Right kidney (tissue), 1 donor: ENCODE data around the gene LRRC25.

Experiments
- DNase-seq: peaks from one replicate; pipeline ENCODE4 v3.0.0-alpha.2; 2016

LRRC25 gene

DNA sequence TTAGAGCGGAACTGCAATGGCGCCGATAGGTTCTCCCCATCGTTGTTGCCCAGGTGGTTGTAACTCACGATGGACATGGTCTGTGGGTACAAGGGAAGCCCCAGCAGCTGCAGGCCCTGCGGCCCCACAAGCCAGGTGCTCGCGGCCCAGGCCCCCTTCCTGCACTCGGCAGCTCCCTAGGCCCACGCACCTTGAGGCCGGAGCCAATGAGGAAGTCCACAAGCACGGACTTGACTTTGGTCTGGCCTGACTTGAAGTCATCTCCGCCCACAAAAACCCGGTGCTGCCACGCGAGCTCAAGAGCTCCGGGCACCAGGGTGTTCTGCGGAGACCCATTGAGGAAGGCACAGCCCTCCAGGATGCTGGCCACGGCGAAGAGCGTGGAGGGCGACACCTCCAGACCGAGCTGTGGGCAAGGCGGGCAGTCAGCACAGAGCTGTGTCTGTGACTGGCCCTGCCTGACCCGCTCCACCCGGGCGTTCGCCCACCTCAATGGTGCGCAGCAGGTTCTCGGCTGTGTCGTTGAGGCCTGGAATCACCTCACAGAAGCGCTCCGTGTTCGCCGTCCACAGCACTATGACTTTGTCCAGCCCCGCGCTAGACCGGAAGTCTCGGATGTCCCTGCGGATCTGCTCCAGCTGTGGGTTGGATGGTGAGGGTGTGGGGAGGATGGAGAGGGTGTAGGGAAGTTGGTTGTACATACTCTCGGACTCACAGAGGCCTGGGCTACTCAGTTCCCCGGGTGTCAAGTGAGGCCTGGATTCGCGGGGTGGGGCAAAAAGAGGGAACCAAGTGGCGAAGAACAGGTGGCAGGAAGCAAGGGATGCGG lies 38.6 kb upstream of the LRRC25 start:
- DNase-seq, result no peak

DNA sequence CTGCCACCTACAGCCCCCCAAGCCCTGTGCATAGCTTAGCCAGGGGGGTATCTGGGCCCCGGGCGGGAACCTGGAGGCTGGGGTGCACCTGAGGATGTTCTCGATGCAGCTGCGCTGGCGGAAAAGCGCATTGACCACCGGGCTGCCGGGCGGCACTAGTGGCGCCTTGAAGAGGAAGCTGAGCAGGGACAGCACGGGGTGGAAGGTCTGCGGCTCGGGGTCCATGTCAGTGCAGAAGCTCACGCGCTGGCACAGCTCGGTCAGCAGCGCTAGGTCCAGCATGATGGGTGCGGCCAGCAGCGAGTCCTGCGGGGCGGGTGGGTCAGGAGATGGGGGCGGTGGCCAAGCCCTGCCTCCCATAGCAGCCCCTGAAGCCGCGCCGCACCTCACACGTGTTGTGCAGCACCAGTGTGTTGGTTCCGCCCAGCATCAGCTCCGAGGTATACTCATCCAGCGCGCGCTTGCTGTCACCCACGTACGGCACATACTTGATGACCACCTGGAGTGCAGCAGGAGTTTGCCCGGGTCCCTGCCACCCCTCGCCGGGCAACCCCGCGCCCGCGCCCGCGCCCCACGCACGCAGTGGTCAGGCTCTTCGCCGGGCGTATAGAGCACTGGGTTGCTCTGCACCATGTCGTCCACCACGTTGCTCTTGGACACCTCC lies 37.9 kb upstream of the LRRC25 start:
- peak; percentile 26 for DNase-seq

DNA sequence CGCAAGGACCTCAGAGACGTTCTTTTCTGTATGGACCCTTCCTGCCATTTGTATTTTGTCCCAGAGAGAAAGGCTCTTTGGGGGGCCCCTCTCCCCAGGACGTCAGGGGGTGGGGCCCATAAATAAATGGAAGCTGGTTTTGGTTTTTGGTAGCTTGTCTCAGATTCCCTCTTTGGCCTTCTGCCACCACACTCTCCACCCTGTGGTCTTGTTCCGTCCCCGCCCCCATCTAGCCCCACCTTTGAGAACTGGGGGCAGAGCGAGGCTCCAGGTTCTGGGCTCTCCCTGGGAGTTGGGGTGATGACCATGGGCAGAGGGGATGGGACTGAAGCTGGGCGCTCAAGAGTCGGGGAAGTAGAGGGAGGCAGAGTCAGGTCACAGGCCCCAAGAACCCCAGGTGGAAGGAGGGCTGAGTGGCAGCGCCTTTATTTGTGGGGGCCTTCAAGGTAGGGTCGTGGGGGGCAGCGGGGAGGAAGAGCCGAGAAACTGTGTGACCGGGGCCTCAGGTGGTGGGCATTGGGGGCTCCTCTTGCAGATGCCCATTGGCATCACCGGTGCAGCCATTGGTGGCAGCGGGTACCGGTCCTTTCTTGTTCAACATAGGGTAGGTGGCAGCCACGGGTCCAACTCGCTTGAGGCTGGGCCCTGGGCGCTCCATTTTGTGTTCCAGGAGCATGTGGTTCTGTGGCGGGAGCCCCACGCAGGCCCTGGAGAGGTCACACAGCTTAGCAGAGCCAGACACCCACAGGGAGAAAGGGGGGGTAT lies 37.2 kb upstream of the LRRC25 start:
- DNase-seq, result peak; percentile 12

DNA sequence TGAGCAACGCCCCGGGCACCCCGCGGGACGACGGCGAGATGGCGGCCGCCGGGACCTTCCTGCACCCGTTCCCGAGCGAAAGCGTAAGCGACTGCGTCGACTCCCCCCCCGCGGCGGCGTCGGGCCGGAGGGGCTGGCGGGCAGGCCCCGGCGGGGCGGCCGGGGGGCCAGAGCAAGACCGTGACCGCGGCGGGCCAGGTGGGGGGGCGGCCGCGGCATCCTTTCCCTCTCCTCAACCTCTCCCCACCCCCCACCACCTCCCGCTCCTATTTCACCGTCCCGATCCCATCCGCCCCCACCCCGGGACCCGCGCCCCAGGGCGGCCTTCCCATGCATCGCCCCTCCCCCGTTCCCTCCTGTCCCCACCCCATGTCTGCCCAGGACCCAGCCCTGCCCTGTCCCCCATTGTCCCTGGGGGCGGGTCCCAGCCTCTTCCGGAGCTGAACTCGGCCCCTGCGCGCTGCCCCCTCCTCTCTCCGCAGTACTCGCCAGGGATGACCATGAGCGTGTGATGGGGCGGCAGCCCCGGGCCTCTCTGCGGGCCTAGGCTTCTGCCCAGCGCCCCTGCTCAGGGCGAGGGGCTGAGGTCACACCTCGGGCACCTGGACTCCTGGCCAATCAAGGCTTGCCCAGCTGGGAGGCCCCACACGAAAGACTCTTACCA lies 36.4 kb upstream of the LRRC25 start:
- DNase-seq, result peak; percentile 56

DNA sequence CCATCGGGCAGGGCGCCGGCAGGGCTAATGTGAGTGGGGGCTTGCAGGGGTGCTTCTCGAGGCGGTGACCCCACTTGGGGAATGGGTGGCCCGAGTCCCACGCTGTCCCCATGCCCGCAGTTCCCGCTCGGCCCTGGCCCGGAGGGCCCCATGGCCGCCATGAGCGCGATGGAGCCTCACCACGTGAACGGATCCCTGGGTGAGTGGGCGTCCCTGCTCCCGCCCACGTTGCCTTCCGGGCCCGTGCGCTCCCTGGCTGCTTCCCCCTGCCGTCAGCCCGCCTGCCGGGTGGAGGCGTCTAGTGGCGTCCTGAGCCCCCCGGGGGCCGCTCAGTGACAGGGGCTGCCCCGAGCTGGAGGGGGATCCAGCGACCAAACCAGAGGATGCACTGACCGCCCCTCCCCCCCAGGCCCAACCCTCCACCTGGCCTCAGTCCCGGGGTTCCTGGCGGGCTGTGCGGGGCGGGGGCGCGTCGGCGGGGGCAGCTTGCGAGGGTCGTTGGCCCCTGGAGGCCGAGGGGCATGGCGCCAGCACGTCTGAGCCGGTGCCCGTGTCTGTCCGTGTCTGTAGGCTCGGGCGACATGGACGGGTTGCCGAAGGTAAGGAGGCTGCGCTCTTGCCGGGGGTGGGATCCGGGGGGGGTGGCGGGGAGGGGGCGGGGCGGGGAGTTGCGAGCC lies 35.7 kb upstream of the LRRC25 start:
- peak; percentile 81 for DNase-seq

DNA sequence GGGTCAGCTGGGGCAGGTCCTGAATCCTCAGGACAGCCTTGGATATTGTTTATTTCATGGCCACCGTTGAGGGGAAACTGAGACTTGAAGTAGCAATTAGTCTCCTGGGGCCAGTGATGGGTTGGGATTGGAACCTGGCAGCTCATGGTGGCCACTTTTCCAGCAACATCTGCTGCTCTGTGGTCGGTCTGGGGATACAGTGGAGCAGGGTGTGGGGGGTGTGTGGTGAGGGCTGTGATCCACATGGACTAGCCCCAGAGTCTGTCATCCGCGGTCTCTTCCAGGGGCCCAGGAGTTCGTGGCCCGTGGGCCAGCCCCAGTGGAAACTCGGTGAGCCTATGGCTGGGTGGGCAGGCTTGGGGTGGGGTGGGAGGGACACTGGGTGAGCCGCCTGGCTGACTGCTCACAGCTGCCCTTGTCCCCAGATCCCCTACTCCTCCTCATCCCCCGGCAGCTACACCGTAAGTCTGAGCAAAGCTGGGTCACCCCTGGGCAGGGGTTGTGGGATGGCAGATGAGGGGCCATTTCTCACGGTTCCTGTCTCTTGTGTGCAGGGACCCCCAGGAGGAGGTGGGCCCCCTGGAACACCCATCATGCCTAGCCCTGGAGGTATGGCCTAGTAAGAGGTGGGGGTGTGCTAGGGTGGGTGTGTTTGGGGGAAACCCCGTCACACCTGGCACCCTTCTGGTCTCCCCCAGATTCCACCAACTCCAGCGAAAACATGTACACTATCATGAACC lies 35.0 kb upstream of the LRRC25 start:
- no peak for DNase-seq

DNA sequence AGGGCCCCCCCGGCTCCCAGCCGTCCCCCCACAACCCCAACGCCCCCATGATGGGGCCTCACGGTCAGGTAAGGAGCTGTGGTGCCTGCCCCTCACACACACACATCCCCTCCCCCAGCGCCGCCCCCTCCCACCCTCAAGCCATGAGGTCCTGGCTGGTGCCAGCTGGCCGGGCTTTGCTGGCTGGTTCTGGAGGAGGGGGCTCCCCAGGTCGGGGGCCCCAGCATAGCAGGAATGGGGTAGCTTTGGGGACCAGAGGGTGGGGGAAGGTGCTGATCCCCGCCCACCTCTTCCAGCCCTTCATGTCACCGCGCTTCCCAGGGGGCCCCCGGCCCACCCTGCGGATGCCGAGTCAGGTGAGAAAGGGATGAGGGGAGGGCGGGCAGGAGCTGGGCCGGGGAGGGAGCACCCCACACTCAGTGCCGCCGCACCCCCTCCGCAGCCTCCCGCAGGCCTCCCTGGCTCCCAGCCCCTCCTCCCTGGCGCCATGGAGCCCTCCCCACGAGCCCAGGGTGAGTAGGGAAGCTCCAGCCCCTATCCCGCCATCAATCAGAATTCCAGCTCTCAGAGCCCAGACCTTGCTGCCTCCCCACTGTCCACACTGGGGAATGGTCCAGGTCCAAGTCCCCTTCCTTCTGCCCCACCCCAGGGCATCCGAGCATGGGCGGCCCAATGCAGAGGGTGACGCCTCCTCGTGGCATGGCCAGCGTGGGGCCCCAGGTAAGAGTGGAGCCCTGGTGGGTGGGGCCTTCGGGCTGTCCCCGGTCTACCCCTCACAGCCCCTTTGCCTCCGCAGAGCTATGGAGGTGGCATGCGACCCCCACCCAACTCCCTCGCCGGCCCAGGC lies 34.2 kb upstream of the LRRC25 start:
- DNase-seq, result peak; percentile 37

DNA sequence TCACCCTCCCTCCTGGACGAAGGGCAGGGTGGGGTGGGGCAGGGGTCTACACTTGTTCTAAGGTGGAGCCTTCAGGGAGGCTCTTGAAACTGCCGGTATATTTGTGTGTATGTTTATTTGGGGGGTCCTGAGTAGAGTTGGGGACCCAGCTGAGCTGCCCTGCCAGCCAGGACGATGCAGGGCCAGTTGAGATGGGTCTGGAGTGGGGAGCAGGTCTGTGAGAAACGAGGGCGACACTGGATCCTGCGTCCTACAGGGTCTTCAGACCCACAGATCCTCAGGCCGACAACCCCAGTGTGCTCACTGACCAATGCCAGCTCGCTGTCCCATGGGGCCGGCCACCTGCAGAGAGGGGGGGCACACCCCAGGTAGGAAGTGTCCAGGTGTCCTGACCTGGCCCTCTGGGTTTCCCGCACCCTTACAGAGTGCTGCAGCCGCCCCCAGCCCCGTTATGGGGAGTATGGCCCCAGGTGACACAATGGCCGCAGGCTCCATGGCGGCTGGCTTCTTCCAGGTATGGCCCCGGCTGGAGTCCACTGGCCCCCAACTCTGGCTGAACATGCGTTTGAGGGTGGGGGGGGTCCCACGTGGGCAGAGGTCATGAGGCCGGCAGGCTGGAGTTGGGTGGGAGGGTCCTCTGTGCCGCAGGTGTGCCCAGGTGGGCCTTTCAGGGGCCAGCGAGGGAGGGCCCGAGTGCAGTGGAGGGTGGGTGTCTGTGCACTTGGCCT lies 33.2 kb upstream of the LRRC25 start:
- peak; percentile 12 for DNase-seq

DNA sequence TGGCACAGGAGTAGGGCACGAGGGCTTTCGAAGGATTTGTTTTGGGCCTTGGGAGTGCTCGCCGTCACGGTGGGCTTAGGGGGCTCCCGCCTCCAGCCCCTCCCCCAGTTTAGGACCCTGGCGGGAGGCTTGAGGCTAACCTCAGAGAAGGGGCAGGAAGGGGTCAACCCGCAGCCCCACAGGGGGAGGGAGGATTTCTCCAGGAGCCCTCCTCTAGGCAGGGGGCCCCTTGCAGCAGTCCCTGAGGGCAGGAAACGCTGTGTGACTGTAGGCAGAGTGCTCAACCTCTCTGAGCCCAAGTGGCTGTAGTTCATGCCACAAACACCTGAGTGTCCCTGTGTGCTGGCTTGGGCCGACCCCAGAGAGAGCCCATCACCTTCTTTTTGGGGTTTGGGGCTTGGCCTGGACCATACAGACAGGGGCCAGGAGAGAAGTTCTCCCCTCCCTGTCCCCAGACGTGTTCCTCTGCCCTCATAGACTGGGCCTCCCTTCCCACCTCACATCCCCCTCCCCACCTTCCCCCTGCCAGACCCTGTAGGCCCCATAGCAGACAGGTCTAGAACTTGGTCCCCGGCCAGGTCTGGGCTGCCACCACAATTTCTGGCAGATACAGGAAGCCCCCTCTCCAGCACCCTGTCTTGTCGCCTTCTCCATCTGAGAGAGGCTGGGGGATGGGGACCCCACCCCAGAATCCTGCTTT lies 32.4 kb upstream of the LRRC25 start:
- DNase-seq, result peak; percentile 21

DNA sequence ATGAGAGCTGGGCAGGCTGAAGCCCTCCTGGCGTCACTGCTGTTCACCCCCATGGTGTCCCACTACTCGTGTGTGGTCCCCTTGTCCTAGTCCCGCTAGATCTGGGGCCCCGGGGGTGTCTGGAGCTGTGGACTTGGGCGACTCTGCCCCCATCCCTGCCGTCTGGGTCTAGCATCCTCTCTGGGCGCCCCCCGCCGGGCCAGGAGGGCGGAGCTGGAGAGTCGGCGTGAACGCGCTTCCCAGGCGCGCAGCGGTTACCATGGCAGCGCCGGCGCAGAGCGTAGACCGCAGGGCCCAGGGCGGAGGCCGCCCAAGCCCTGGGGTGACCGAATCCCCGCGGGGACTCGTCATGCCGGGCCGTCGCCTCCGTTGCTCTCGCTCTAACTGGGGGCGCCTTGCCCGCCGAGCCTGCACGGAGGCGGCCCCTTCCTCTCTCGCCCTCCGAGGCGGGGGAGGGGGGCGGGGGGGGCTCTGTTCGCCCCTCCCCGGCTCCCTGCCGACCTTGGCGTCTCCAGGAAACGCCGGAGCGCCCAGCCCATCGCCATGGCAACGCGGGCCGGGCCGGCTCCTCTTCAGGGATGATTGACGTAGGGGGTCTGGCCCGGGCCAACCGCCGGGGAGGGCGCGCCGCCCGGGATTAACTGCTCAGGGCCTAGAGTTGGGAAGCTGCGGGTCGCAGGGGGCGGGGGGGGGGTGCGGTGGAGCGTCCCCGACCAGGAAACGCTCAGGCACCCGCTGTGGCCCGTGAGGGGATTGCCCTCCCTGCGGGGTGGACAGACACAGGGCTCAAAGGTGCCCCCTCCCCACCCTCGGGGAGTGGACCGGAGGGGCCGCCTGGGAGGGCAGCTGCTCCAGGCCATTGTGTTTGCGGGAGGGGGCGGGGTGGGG lies 31.6 kb upstream of the LRRC25 start:
- peak; percentile 88 for DNase-seq

DNA sequence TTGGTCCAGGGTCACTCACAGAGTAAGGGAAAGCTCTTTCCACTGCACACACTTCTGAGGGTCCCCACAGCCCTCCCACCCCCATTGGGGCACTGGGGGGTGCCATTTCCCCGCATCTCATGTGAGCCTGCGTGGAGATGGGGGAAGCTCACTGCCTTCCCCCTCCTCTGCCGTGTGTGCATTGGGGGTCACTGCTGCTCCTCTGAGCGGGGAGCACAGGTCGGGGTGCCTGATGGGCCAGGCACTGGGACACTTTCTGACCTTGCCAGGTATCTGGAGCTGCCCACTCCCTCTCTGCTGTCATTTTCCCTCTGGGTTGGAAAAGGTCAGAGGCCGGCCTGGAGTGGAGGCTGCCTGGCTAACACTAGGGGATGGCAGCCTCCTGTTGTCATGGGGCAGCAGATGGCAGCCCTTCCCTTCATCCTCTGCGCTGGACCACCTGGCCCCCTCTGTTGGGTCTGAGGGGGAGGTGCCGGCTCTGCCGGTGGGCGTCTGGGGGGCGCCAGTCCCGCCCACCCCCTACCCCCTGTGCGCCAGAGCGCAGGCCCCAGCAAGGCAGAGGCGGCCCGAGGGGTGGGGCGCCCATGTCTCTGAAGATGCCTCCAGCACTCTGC lies 30.9 kb upstream of the LRRC25 start:
- DNase-seq, result peak; percentile 33

DNA sequence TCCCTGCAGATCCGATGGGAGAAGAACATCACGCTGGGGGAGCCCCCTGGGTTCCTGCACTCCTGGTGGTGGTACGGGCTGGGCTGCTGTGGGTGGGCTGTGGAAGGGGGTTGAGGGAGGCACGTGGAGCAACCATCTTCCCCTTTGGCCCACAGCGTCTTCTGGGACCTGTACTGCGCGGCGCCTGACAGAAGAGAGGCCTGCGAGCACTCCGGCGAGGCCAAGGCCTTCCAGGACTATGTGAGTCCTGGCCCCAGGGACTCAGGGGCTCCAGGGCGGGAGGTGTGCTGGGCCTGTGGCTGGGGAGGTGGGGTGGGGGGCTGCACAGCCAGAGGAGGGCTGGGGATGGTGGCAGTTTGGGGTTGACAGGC lies 30.3 kb upstream of the LRRC25 start:
- no peak for DNase-seq

DNA sequence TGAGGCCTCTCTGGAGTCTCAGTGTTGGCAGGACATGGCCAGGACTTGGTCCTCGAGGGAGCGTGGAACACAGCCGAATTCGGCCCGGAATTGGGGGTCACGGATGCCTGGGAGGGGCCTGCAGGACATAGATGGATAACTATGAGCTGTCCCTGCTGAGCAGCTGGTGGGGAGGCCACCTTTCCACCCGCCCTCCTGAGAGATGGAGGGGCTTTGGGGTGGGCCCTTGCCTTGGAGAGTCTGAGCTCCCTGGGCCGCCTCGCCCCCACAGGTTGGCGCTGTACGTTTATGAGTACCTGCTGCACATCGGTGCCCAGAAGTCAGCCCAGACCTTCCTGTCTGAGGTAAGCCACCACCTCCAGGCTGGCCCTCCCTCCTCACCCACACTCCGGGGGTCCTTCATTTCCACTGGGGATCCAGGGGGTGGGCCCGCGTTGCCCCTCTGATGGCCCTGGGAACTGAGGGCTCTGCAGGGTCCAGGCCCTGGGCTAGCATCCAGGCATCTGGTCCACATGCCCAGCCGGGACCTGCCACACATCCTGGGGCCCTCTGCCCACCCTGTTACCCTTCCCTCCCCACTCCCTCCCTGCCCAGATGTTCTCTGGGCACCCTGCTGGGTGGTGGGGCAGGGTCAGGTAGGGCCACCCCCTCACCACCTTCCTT lies 29.8 kb upstream of the LRRC25 start:
- DNase-seq, result no peak

DNA sequence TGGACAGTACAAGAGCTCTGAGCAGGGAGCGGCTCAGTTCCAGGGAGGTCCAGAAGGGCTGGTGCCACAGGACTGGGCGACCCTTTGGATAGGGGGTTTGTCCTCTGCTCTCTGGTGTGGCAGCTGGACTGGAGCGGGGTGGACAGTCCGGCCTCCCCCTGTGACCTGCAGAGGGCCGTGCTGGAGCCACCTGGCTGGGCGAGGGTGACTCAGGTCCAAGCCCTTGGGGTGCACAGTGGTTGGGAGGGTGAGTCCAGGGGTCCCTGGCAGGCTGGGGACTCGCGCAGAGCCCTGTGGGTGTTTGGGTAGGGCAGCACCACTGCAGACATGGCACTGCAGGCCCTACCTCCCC lies 29.0 kb upstream of the LRRC25 start:
- no peak for DNase-seq

DNA sequence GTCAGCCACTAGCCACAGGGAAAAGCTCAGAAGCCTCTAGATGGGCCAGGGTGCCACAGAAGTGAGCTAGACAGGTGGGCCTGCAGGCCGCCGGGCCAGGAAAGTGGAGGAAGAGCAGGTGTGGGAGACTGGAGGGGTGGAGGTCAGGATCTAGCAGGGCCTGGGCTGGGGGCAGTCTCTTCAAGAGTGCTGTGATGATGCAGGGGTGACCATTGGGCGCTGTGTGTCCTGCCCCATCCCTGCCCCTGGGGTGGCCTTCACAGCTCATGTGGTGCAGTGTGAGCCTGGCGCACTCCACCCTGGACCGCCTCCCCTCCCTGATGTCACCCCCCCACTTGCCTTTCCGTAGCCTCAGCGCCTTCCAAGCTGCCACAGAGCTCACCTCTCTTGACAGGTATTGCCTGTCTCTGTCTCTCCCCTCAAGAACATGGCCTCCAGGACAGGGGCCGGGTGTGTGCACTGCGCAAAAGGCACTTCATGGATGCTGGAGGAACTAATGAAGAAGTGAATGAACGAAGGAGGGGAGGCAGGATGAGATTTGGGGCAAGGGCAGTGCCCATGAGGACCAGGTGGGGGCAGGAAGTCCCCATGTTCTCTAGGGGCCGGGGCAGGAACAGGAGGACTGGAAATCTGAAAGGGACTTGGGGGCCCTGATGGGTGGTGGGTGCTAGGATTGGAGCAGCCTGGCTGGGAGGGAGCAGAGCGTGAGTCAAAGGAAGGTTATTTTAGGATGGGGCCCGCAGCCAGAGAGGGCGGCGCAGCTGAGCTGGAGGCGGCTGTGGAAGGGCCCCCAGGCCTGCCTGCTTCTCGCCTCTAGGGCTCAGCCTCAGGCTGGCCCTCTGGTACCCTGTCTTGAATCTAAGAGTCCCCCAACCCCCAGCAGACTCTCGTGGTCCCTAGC lies 28.3 kb upstream of the LRRC25 start:
- no peak for DNase-seq
